ENCODE data around the gene MYO5B.

DNA sequence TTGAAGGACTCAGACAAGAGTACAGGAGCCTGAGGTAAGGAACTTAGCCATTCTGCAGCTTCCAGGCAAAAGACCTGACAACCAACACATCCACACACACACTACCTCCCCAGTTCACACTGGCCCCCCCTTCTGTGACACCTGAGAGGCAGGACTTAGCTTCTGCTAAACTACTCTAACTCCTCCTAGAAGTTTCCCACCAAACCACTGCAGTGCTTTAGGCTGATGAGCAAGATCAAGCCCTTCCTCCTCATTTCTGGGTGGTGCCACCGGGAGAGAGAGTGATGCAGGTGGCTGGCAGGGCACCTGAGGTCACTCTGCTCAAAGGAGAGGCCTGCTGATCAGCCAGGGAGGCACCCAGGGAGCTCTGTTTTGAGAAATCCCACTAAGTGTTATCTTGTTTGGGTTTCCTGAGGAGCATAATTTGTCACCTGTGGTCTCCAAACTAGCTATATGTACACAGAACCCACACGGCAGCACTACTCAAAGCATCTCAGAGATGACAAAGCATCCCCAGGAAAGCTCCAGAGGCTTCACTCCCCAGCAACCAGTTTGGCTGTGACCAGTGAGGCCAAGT lies 188.4 kb downstream of the MYO5B start:
- TF ChIP-seq EZH2 (IDR thresholded peaks at IDR 0.05; ENCODE audit: borderline replicate concordance, insufficient read depth, low read depth, low read length, poor library complexity, severe bottlenecking), result no peak
- TF ChIP-seq, protein P1, sequence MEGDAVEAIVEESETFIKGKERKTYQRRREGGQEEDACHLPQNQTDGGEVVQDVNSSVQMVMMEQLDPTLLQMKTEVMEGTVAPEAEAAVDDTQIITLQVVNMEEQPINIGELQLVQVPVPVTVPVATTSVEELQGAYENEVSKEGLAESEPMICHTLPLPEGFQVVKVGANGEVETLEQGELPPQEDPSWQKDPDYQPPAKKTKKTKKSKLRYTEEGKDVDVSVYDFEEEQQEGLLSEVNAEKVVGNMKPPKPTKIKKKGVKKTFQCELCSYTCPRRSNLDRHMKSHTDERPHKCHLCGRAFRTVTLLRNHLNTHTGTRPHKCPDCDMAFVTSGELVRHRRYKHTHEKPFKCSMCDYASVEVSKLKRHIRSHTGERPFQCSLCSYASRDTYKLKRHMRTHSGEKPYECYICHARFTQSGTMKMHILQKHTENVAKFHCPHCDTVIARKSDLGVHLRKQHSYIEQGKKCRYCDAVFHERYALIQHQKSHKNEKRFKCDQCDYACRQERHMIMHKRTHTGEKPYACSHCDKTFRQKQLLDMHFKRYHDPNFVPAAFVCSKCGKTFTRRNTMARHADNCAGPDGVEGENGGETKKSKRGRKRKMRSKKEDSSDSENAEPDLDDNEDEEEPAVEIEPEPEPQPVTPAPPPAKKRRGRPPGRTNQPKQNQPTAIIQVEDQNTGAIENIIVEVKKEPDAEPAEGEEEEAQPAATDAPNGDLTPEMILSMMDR (IDR thresholded peaks at IDR 0.05), result no peak

Data from B cell (primary cell).